Neural cell (in vitro differentiated cells): ENCODE data around the gene DPAGT1. TPM values are rescaled to one million over a fixed set of nuclear protein-coding genes. Genes with fewer than 3 reads are reported as not detected.

Source experiments
- H2AFZ ChIP-seq: fragments of 200-600, 300-800 bp; sonication (generic), shearing (Covaris generic); 2 replicates; pipeline ENCODE4 v1.6.0; 2014; ENCODE audit warnings: low read depth, mild to moderate bottlenecking, antibody characterized with exemption, low read length, moderate library complexity
- H3F3A ChIP-seq: fragments of 200-600 bp; shearing (Covaris generic); 2 replicates; pipeline ENCODE4 v1.6.1; 2016; ENCODE audit warnings: mild to moderate bottlenecking, moderate library complexity, mixed read lengths, antibody characterized with exemption, low read length; ENCODE audit not compliant: insufficient read depth, poor library complexity, severe bottlenecking
- H3K27ac ChIP-seq: fragments of 200-600, 300-800 bp; sonication (generic), shearing (Covaris generic); 2 replicates; pipeline ENCODE4 v1.5.1; 2014; ENCODE audit warnings: mild to moderate bottlenecking, low read length, moderate library complexity
- H3K27me3 ChIP-seq: fragments of 300-800, 200-600 bp; sonication (generic), shearing (Covaris generic); 2 replicates; pipeline ENCODE4 v1.6.0; 2014; ENCODE audit warnings: mild to moderate bottlenecking, low read depth, low read length, moderate library complexity; ENCODE audit not compliant: insufficient read depth
- H3K36me3 ChIP-seq: fragments of 300-800, 200-600 bp; sonication (generic), shearing (Covaris generic); 2 replicates; pipeline ENCODE4 v1.5.1; 2014; ENCODE audit warnings: mild to moderate bottlenecking, antibody characterized with exemption, low read length, moderate library complexity; ENCODE audit not compliant: insufficient read depth
- H3K4me2 ChIP-seq: fragments of 300-800, 200-600 bp; sonication (generic), shearing (Covaris generic); 2 replicates; pipeline ENCODE4 v1.6.0; 2014; ENCODE audit warnings: mild to moderate bottlenecking, low read length
- H3K4me3 ChIP-seq: fragments of 300-800, 200-600 bp; sonication (generic), shearing (Covaris generic); 2 replicates; pipeline ENCODE4 v1.5.1; 2014; ENCODE audit warnings: mild to moderate bottlenecking, low read length, moderate library complexity
- H3K79me2 ChIP-seq: fragments of 200-600 bp; shearing (Covaris generic); replicated peaks from 2 replicates; pipeline ENCODE4 v1.6.0; 2014; ENCODE audit warnings: mild to moderate bottlenecking, low read length, moderate library complexity; ENCODE audit not compliant: insufficient read depth
- H3K9ac ChIP-seq: fragments of 300-800, 200-600 bp; sonication (generic), shearing (Covaris generic); 2 replicates; pipeline ENCODE4 v1.6.1; 2016; ENCODE audit warnings: mild to moderate bottlenecking, low read length, mixed read lengths
- H3K9me2 ChIP-seq: fragments of 200-600 bp; shearing (Covaris generic); 2 replicates; pipeline ENCODE4 v1.6.1; 2016; ENCODE audit warnings: mild to moderate bottlenecking, low read length, mixed read lengths; ENCODE audit not compliant: insufficient read depth
- H3K9me3 ChIP-seq: fragments of 200-600, 300-800 bp; sonication (generic), shearing (Covaris generic); 2 replicates; pipeline ENCODE4 v1.6.1; 2016; ENCODE audit warnings: mild to moderate bottlenecking, mixed run types, low read length, moderate library complexity, mixed read lengths
- H4K20me1 ChIP-seq: fragments of 200-600 bp; shearing (Covaris generic); 2 replicates; pipeline ENCODE4 v1.6.1; 2016; ENCODE audit warnings: mild to moderate bottlenecking, mixed run types; ENCODE audit not compliant: insufficient read depth
- CTCF ChIP-seq: fragments of 450-650 bp; IDR thresholded peaks from 2 replicates; pipeline ENCODE4 v1.5.1; 2014; ENCODE audit warnings: antibody characterized with exemption, mild to moderate bottlenecking, moderate library complexity; ENCODE audit not compliant: poor library complexity, severe bottlenecking
- EP300 ChIP-seq: fragments of 450-650 bp; conservative IDR thresholded peaks from 2 replicates; pipeline ENCODE4 v1.6.1; 2014; ENCODE audit warnings: antibody characterized with exemption, mild to moderate bottlenecking, moderate library complexity; ENCODE audit not compliant: poor library complexity, severe bottlenecking
- EZH2 ChIP-seq: fragments of 200-600, 300-800 bp; shearing (Covaris generic), sonication (generic); IDR thresholded peaks from 2 replicates; pipeline ENCODE4 v1.6.1; 2014; ENCODE audit warnings: antibody characterized with exemption, low read length, borderline replicate concordance, mild to moderate bottlenecking; ENCODE audit not compliant: insufficient read depth, poor library complexity, severe bottlenecking
- MXI1 ChIP-seq: fragments of 450-650 bp; conservative IDR thresholded peaks from 2 replicates; pipeline ENCODE4 v1.6.1; 2014; ENCODE audit warnings: antibody characterized with exemption, mild to moderate bottlenecking; ENCODE audit not compliant: poor library complexity, severe bottlenecking
- POLR2AphosphoS5 ChIP-seq: IDR thresholded peaks from 2 replicates; pipeline ENCODE4 v1.6.1; 2012
- RAD21 ChIP-seq: fragments of 450-650 bp; conservative IDR thresholded peaks from 2 replicates; pipeline ENCODE4 v1.6.1; 2014; ENCODE audit warnings: antibody characterized with exemption, mild to moderate bottlenecking, moderate library complexity
- REST ChIP-seq: IDR thresholded peaks from 2 replicates; pipeline ENCODE4 v1.6.1; 2012; ENCODE audit warnings: borderline replicate concordance
- SMC3 ChIP-seq: fragments of 450-650 bp; conservative IDR thresholded peaks from 2 replicates; pipeline ENCODE4 v1.6.1; 2014; ENCODE audit warnings: antibody characterized with exemption, mild to moderate bottlenecking, moderate library complexity; ENCODE audit not compliant: poor library complexity
- TAF1 ChIP-seq: IDR thresholded peaks from 2 replicates; pipeline ENCODE4 v1.6.1; 2012; ENCODE audit warnings: low read depth
- polyA plus RNA-seq: library from polyadenylated mRNA; depleted of rRNA; stranded (reverse); fragments of >200 nt; gene quantifications from 2 replicates; pipeline ENCODE4 v1.2.3, GENCODE V29; 2014

DPAGT1 gene
- polyA plus RNA-seq, 1 donor from 2014 or later = 9.8 TPM

- TF ChIP-seq EZH2 (no peak), POLR2AphosphoS5 (peak; percentile 99), SMC3 (peak; percentile 74)
Measured at GRCh38 chr11:119095066-119095880, 6.4 kb downstream of the DPAGT1 start (continued).

GRCh38 chr11:119094816-119095065 is 6.9 kb downstream of the DPAGT1 start:
- Histone ChIP-seq H3K9me2 (no peaks in the 10 kb centered on the region), H2AFZ (peak overlapping the region; percentile 31), H3K27me3 (no peaks in the 10 kb centered on the region), H3K4me3 (peak overlapping the region; percentile 92), H3K9ac (peak overlapping the region; percentile 71), H4K20me1 (no peaks in the 10 kb centered on the region), H3K4me2 (peak overlapping the region; percentile 69), H3F3A (no peaks in the 10 kb centered on the region), H3K27ac (peak overlapping the region; percentile 48), H3K9me3 (no peaks in the 10 kb centered on the region), H3K36me3 (no peaks in the 10 kb centered on the region), H3K79me2 (peaks cover 23% of the 10 kb centered on the region)
- TF ChIP-seq CTCF (peak; percentile 75), TAF1 (no peak)

GRCh38 chr11:119093942-119094815 is 7.5 kb downstream of the DPAGT1 start:
- H3K27ac ChIP-seq = peak overlapping the region; percentile 48
- no peak for TF ChIP-seq MXI1
- no peak for TF ChIP-seq EZH2
- no peak for TF ChIP-seq REST
- TF ChIP-seq RAD21 = no peak
- no peak for TF ChIP-seq POLR2AphosphoS5
- no peak for TF ChIP-seq EP300
- no peak for TF ChIP-seq TAF1
- TF ChIP-seq SMC3 = peak; percentile 27
- TF ChIP-seq CTCF = no peak
- no peaks in the 10 kb centered on the region for H3K9me3 ChIP-seq
- peak overlapping the region; percentile 71 for H3K9ac ChIP-seq
- H3K79me2 ChIP-seq = peaks cover 23% of the 10 kb centered on the region
- no peaks in the 10 kb centered on the region for H3F3A ChIP-seq
- H3K4me2 ChIP-seq = peak overlapping the region; percentile 77
- peak overlapping the region; percentile 92 for H3K4me3 ChIP-seq
- no peaks in the 10 kb centered on the region for H3K36me3 ChIP-seq
- no peaks in the 10 kb centered on the region for H3K9me2 ChIP-seq
- H3K27me3 ChIP-seq = no peaks in the 10 kb centered on the region
- no peak overlapping the region for H2AFZ ChIP-seq
- no peaks in the 10 kb centered on the region for H4K20me1 ChIP-seq
